ENCODE measurements around the gene NR2E1. TPM values are rescaled to one million over a fixed set of nuclear protein-coding genes. Genes with fewer than 3 reads are reported as not detected.

The NR2E1 gene
- total RNA-seq, 1 experiment from 2014 or later: not detected

GRCh38 chr6:108236791-108237190, 71.0 kb downstream of the NR2E1 start:
- H3K4me1 Mint-ChIP-seq (ENCODE audit: low read depth, unreplicated experiment): no peaks in the 10 kb centered on the region
- TF ChIP-seq CTCF (IDR thresholded peaks at IDR 0.05; ENCODE audit: unreplicated experiment): no peak
- peaks cover 8% of the 10 kb centered on the region for H3K36me3 Mint-ChIP-seq (ENCODE audit: insufficient read depth, unreplicated experiment)
- H3K27me3 Mint-ChIP-seq (ENCODE audit: unreplicated experiment): no peaks in the 10 kb centered on the region
- CTCF ChIA-PET: no interaction called here
- H3K9me3 Mint-ChIP-seq (ENCODE audit: low read depth, unreplicated experiment): no peaks in the 10 kb centered on the region
- no TSS peak for BruUV-seq (replicated peaks)
- no peak overlapping the region for H3K27ac Mint-ChIP-seq (ENCODE audit: unreplicated experiment)
- intact Hi-C loops (cut with micrococcal nuclease; ENCODE audit: unreplicated experiment): no loop called here
- H3K4me3 Mint-ChIP-seq (ENCODE audit: low read depth, unreplicated experiment): no peak overlapping the region
- DNase-seq: no peak

DNA sequence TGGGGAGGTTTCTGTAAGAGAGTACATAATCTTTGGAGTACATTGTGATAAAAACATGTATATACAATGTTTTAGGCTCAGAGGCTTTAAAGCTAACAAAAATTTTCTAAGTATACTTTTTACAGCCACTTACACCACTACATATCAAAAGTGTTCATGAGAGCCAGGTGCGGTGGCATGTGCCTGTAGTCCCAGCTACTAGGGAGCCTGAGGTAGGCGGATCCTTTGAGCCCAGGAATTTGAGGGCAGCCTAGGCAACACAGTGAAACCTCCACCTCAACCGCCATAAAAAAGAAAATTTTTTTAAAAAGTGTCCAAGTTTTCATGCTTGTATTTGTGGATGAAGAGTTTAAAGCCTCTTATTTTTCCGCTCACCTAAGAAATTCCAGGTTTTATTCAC, 72.5 kb downstream of the NR2E1 start:
- no TSS peak for BruUV-seq (replicated peaks)
- H3K27me3 Mint-ChIP-seq (ENCODE audit: unreplicated experiment): no peaks in the 10 kb centered on the region
- peaks cover 8% of the 10 kb centered on the region for H3K36me3 Mint-ChIP-seq (ENCODE audit: insufficient read depth, unreplicated experiment)
- no peak overlapping the region for H3K4me3 Mint-ChIP-seq (ENCODE audit: low read depth, unreplicated experiment)
- intact Hi-C loops (cut with micrococcal nuclease; ENCODE audit: unreplicated experiment): no loop called here
- TF ChIP-seq CTCF (IDR thresholded peaks at IDR 0.05; ENCODE audit: unreplicated experiment): no peak
- no peak for DNase-seq
- no peaks in the 10 kb centered on the region for H3K9me3 Mint-ChIP-seq (ENCODE audit: low read depth, unreplicated experiment)
- no peaks in the 10 kb centered on the region for H3K4me1 Mint-ChIP-seq (ENCODE audit: low read depth, unreplicated experiment)
- no peak overlapping the region for H3K27ac Mint-ChIP-seq (ENCODE audit: unreplicated experiment)
- CTCF ChIA-PET: no interaction called here

Other genes starting within 250 kb of the NR2E1 start
- gene SEC63, start 207.8 kb upstream of the NR2E1 start, total RNA-seq (2022): 106 and 135 TPM in 2 replicates
- 19.4 and 30.5 TPM in 2 replicates for gene OSTM1, start 91.3 kb upstream of the NR2E1 start, total RNA-seq (2022)
- 132 and 158 TPM in 2 replicates for gene SNX3, start 95.0 kb downstream of the NR2E1 start, total RNA-seq (2022)
- gene AFG1L, start 129.0 kb downstream of the NR2E1 start, total RNA-seq (2022): 7.1 and 7.7 TPM in 2 replicates

All from Calu3 (cell line).